HepG2 (cell line): Measurements from ENCODE around the gene CERS1. TPM values are rescaled to one million over a fixed set of nuclear protein-coding genes. Genes with fewer than 3 reads are reported as not detected.
A peak's percentile ranks its signal among the peaks of the same experiment; 100 is the strongest.

Source experiments
- AGO2 ChIP-seq: fragments of 200-400 bp; formaldehyde crosslinking; optimal IDR thresholded peaks from 2 replicates; pipeline ENCODE3; 2017; ENCODE audit warnings: mild to moderate bottlenecking, low read depth, low read length, moderate library complexity
- CERS6 ChIP-seq: sonication (generic); formaldehyde crosslinking; IDR thresholded peaks from 2 replicates; pipeline ENCODE4 v1.5.0; 2020; ENCODE audit warnings: missing genetic modification reagents
- FOSL1 ChIP-seq: sonication (generic); formaldehyde crosslinking; IDR thresholded peaks from 2 replicates; pipeline ENCODE4 v1.9.0; 2021; ENCODE audit warnings: missing genetic modification reagents, borderline replicate concordance
- HOXA3 ChIP-seq: sonication (generic); formaldehyde crosslinking; IDR thresholded peaks from 2 replicates; pipeline ENCODE4 v1.5.0; 2020; ENCODE audit warnings: missing genetic modification reagents
- JARID2 ChIP-seq: sonication (generic); formaldehyde crosslinking; IDR thresholded peaks from 2 replicates; pipeline ENCODE4 v1.8.1; 2023; ENCODE audit warnings: missing genetic modification reagents, inconsistent platforms; ENCODE audit not compliant: insufficient replicate concordance
- KMT2A ChIP-seq: sonication (generic); formaldehyde crosslinking; IDR thresholded peaks from 2 replicates; pipeline ENCODE4 v1.4.0; 2020; ENCODE audit warnings: missing genetic modification reagents
- LCORL ChIP-seq, 2 experiments: fragments of 450-650 bp in 1 of 2; sonication (generic) in 1 of 2; formaldehyde crosslinking in 1 of 2; IDR thresholded peaks; 2 replicates each; pipeline versions ENCODE4 v1.5.0 to v1.6.1; 2017 to 2020; ENCODE audit warnings: antibody characterized with exemption in 1 of 2, missing genetic modification reagents in 1 of 2
- MAX ChIP-seq: IDR thresholded peaks from 2 replicates; pipeline ENCODE4 v1.6.1; 2012; ENCODE audit warnings: inconsistent platforms
- NFIB ChIP-seq: sonication (generic); formaldehyde crosslinking; IDR thresholded peaks from 2 replicates; pipeline ENCODE4 v1.9.0; 2021; ENCODE audit warnings: missing genetic modification reagents, mild to moderate bottlenecking, borderline replicate concordance
- NFYB ChIP-seq: sonication (generic); formaldehyde crosslinking; IDR thresholded peaks from 2 replicates; pipeline ENCODE4 v1.4.0; 2020; ENCODE audit warnings: missing genetic modification reagents
- PHF20 ChIP-seq: sonication (generic); formaldehyde crosslinking; IDR thresholded peaks from 2 replicates; pipeline ENCODE4 v1.5.0; 2020; ENCODE audit warnings: mild to moderate bottlenecking, missing genetic modification reagents
- PHF5A ChIP-seq: IDR thresholded peaks from one replicate; pipeline ENCODE4 v1.6.1; 2018; ENCODE audit warnings: low read depth, missing genetic modification reagents; ENCODE audit not compliant: unreplicated experiment
- SMC3 ChIP-seq: IDR thresholded peaks from 2 replicates; pipeline ENCODE4 v1.6.1; 2011; ENCODE audit warnings: low read length, improper control_type of control experiment
- TMF1 ChIP-seq: sonication (generic); formaldehyde crosslinking; IDR thresholded peaks from 2 replicates; pipeline ENCODE4 v1.8.1; 2022; ENCODE audit warnings: low read depth, missing genetic modification reagents
- WIZ ChIP-seq: sonication (generic); formaldehyde crosslinking; IDR thresholded peaks from 2 replicates; pipeline ENCODE4 v1.5.1; 2020; ENCODE audit warnings: mild to moderate bottlenecking, missing genetic modification reagents
- YEATS4 ChIP-seq: sonication (generic); formaldehyde crosslinking; IDR thresholded peaks from 2 replicates; pipeline ENCODE4 v1.4.0; 2020; ENCODE audit warnings: missing genetic modification reagents, borderline replicate concordance
- ZBTB43 ChIP-seq: sonication (generic); formaldehyde crosslinking; conservative IDR thresholded peaks from 2 replicates; pipeline ENCODE4 v1.4.0; 2020; ENCODE audit warnings: missing genetic modification reagents
- ZNF263 ChIP-seq: sonication (generic); formaldehyde crosslinking; IDR thresholded peaks from 2 replicates; pipeline ENCODE4 v1.4.0; 2020; ENCODE audit warnings: missing genetic modification reagents
- ZNF281 ChIP-seq: sonication (generic); formaldehyde crosslinking; IDR thresholded peaks from 2 replicates; pipeline ENCODE4 v1.4.0; 2020; ENCODE audit warnings: missing genetic modification reagents, borderline replicate concordance
- ZNF333 ChIP-seq: sonication (generic); formaldehyde crosslinking; IDR thresholded peaks from 2 replicates; pipeline ENCODE4 v1.4.0; 2020; ENCODE audit warnings: mild to moderate bottlenecking, missing genetic modification reagents, borderline replicate concordance
- ZNF33B ChIP-seq: sonication (generic); formaldehyde crosslinking; IDR thresholded peaks from 2 replicates; pipeline ENCODE4 v1.5.1; 2020; ENCODE audit warnings: mild to moderate bottlenecking, missing genetic modification reagents
- ZNF574 ChIP-seq: sonication (generic); formaldehyde crosslinking; IDR thresholded peaks from 2 replicates; pipeline ENCODE4 v1.4.0; 2020; ENCODE audit warnings: missing genetic modification reagents
- polyA plus RNA-seq, 8 experiments: library from polyadenylated mRNA; depleted of rRNA in 3 of 8; stranded (reverse) in 7 of 8; unstranded in 1 of 8; fragments of >200 nt; fragmentation: Illumina TruSeq in 4 of 8; extraction: Trizol in 4 of 8; gene quantifications; 2 replicates each; pipeline versions ENCODE4 v1.2.1 to v1.2.3, GENCODE V29; 2011 to 2016; ENCODE audit warnings: low read depth in 4 of 8, missing spikeins in 1 of 8, mixed read lengths in 1 of 8; ENCODE audit not compliant: insufficient read depth in 1 of 8
- total RNA-seq, 5 experiments: library from RNA; depleted of rRNA; stranded (reverse); fragments of >200 nt; fragmentation: Illumina TruSeq; extraction: Trizol; gene quantifications; 2 replicates each; pipeline ENCODE4 v1.2.3, GENCODE V29; 2016; ENCODE audit warnings: low read depth in 1 of 5

The CERS1 gene
- total and polyA plus RNA-seq, 2 of the 13 experiments (the other 11 are each of a cell fraction or from before 2014, with no cell fraction given) = 4.6 to 9.8 TPM

- no peak for TF ChIP-seq LCORL (IDR thresholded peaks at IDR 0.05)
- no peak for TF ChIP-seq LCORL (CRISPR knock-in tag; IDR thresholded peaks at IDR 0.05)
- TF ChIP-seq FOSL1 (CRISPR knock-in tag) = no peak
- peak; percentile 35 for TF ChIP-seq PHF5A
- 0 out of 2 replicates have a peak, but pooled peaks have one; percentile 18 for TF ChIP-seq MAX
- TF ChIP-seq CERS6 (CRISPR knock-in tag) = no peak
- TF ChIP-seq AGO2 = peak; percentile 89
- no peak for TF ChIP-seq JARID2
- no peak for TF ChIP-seq ZNF33B (CRISPR knock-in tag)
- TF ChIP-seq SMC3 = peak; percentile 10; the same call in 1 of the 2 replicates
- TF ChIP-seq ZNF263 = no peak
- TF ChIP-seq HOXA3 (CRISPR knock-in tag) = peak; percentile 55
- peak; percentile 80 for TF ChIP-seq ZNF281 (CRISPR knock-in tag)
- no peak for TF ChIP-seq YEATS4 (CRISPR knock-in tag)
- TF ChIP-seq KMT2A = no peak
- TF ChIP-seq ZNF333 (CRISPR knock-in tag) = no peak
- no peak for TF ChIP-seq WIZ (CRISPR knock-in tag)
- TF ChIP-seq ZBTB43 = no peak
- TF ChIP-seq TMF1 (CRISPR knock-in tag) = no peak
- TF ChIP-seq PHF20 = no peak
- no peak for TF ChIP-seq NFIB (CRISPR knock-in tag)
- no peak for TF ChIP-seq NFYB
- no peak for TF ChIP-seq ZNF574 (CRISPR knock-in tag)
Observed at GRCh38 chr19:18865973-18866799, 29.8 kb downstream of the CERS1 start (continued).
